A549 (cell line): Measurements from ENCODE around the gene POLA1. TPM values are rescaled to one million over a fixed set of nuclear protein-coding genes. Genes with fewer than 3 reads are reported as not detected.
A peak's percentile ranks its signal among the peaks of the same experiment; 100 is the strongest.

ENCODE experiments used
- ATAC-seq, 2 experiments: fragments of 200-7000 bp in 1 of 2; fragments of >200 bp in 1 of 2; cut with Nextera tagmentation in 1 of 2; cut with Tn5 transposase in 1 of 2; 3 replicates each; pipeline versions ENCODE4 v1.8.0 to v1.9.1; 2018 to 2020; ENCODE audit warnings: mild to moderate bottlenecking in 1 of 2, moderate library complexity in 1 of 2
- CTCF ChIA-PET: fragments of 300-600 bp; sonication (Branson Sonifier 250); formaldehyde crosslinking; extraction: SDS; loops from one replicate; lab custom pipeline; 2021; ENCODE audit warnings: antibody characterized with exemption, inconsistent platforms; lab: Yijun Ruan, JAX
- POLR2A ChIA-PET: fragments of 350-600 bp; formaldehyde crosslinking; extraction: SDS; loops from one replicate; lab custom pipeline; 2021; ENCODE audit warnings: antibody characterized with exemption, inconsistent platforms; lab: Yijun Ruan, JAX
- DNase-seq, 2 experiments: peaks; one replicate each; pipeline versions ENCODE4 v3.0.0 to v3.0.0-alpha.2; 2011 to 2016; ENCODE audit warnings: low read depth in 1 of 2, low spot score in 1 of 2
- FAIRE-seq: peaks from 2 replicates; lab custom pipeline; 2011; peaks lifted over from hg19 to GRCh38; lab: Jason Lieb, UNC
- H3K27ac ChIP-seq, 2 experiments: fragments of >200 bp; sonication (Bioruptor Twin); formaldehyde crosslinking; 3 replicates each; pipeline ENCODE4 v1.5.1; 2016 to 2017
- H3K4me1 ChIP-seq: fragments of >200 bp; sonication (Bioruptor Twin); formaldehyde crosslinking; 3 replicates; pipeline ENCODE4 v1.6.1; 2016
- H3K4me2 ChIP-seq: fragments of >200 bp; sonication (Bioruptor Twin); formaldehyde crosslinking; 3 replicates; pipeline ENCODE4 v1.6.1; 2016
- H3K4me3 ChIP-seq: fragments of >200 bp; sonication (Bioruptor Twin); formaldehyde crosslinking; 3 replicates; pipeline ENCODE4 v1.5.1; 2016
- H3K9me3 ChIP-seq: fragments of >200 bp; sonication (Bioruptor Twin); formaldehyde crosslinking; 3 replicates; pipeline ENCODE4 v1.6.1; 2016
- CHD2 ChIP-seq: fragments of 150-350 bp; IDR thresholded peaks from 2 replicates; pipeline ENCODE4 v1.6.1; 2014; ENCODE audit warnings: low read length; ENCODE audit not compliant: partially characterized antibody
- CHD4 ChIP-seq: fragments of 200-600 bp; sonication (generic); IDR thresholded peaks from 2 replicates; pipeline ENCODE4 v1.6.1; 2016; ENCODE audit warnings: antibody characterized with exemption, mild to moderate bottlenecking, borderline replicate concordance
- E2F6 ChIP-seq: IDR thresholded peaks from 2 replicates; pipeline ENCODE4 v1.6.1; 2012; ENCODE audit warnings: low read depth, borderline replicate concordance
- EP300 ChIP-seq, 2 experiments: fragments of >200 bp; sonication (Bioruptor Twin); formaldehyde crosslinking; IDR thresholded peaks; 2 replicates in 1 of 2; 3 replicates in 1 of 2; pipeline ENCODE4 v1.6.1; 2016 to 2017
- FOSB ChIP-seq: fragments of 250-450 bp; sonication (Bioruptor Pico); IDR thresholded peaks from 2 replicates; pipeline ENCODE4 v1.5.0; 2020; ENCODE audit warnings: mild to moderate bottlenecking, moderate library complexity
- FOSL2 ChIP-seq, 2 experiments: fragments of 450-650 bp in 1 of 2; fragments of >200 bp in 1 of 2; sonication (Bioruptor Twin) in 1 of 2; formaldehyde crosslinking; IDR thresholded peaks; 2 replicates each; pipeline versions ENCODE4 v1.5.0 to v1.6.1; 2016 to 2020; ENCODE audit warnings: mild to moderate bottlenecking in 1 of 2, moderate library complexity in 1 of 2
- GATA3 ChIP-seq: IDR thresholded peaks from 2 replicates; pipeline ENCODE4 v1.6.1; 2012; ENCODE audit warnings: borderline replicate concordance
- HES2 ChIP-seq: fragments of >200 bp; sonication (Bioruptor Twin); formaldehyde crosslinking; IDR thresholded peaks from 2 replicates; pipeline ENCODE4 v1.6.1; 2016
- HOXA7 ChIP-seq: fragments of 250-450 bp; sonication (Bioruptor Pico); IDR thresholded peaks from 2 replicates; pipeline ENCODE4 v1.5.0; 2020; ENCODE audit warnings: mild to moderate bottlenecking, moderate library complexity
- KDM1A ChIP-seq: fragments of 200-600 bp; sonication (generic); IDR thresholded peaks from 2 replicates; pipeline ENCODE4 v1.6.1; 2016; ENCODE audit warnings: low read depth, mild to moderate bottlenecking
- MAX ChIP-seq: IDR thresholded peaks from 2 replicates; pipeline ENCODE4 v1.6.1; 2012
- MYC ChIP-seq: IDR thresholded peaks from 2 replicates; pipeline ENCODE4 v1.6.1; 2012; ENCODE audit warnings: mild to moderate bottlenecking, inconsistent platforms, low read length, improper control_type of control experiment, borderline replicate concordance
- NPAS2 ChIP-seq: fragments of 250-450 bp; sonication (Bioruptor Pico); IDR thresholded peaks from 2 replicates; pipeline ENCODE4 v1.8.0; 2022; ENCODE audit warnings: mild to moderate bottlenecking, moderate library complexity, borderline replicate concordance
- NR3C1 ChIP-seq: fragments of >200 bp; sonication (Bioruptor Twin); formaldehyde crosslinking; IDR thresholded peaks from 3 replicates; pipeline ENCODE4 v1.6.1; 2017
- POLR2A ChIP-seq: IDR thresholded peaks from 2 replicates; pipeline ENCODE4 v1.6.1; 2012; ENCODE audit warnings: mild to moderate bottlenecking, low read length
- RAD21 ChIP-seq, 2 experiments: fragments of >200 bp in 1 of 2; sonication (Bioruptor Twin) in 1 of 2; formaldehyde crosslinking in 1 of 2; IDR thresholded peaks in 1 of 2; conservative IDR thresholded peaks in 1 of 2; 2 replicates in 1 of 2; 3 replicates in 1 of 2; pipeline ENCODE4 v1.6.1; 2012 to 2018; ENCODE audit warnings: inconsistent platforms in 1 of 2
- RARB ChIP-seq: fragments of 250-450 bp; sonication (Bioruptor Pico); IDR thresholded peaks from 2 replicates; pipeline ENCODE4 v1.8.0; 2021; ENCODE audit warnings: mild to moderate bottlenecking, moderate library complexity
- RFX5 ChIP-seq: fragments of 450-650 bp; IDR thresholded peaks from 2 replicates; pipeline ENCODE4 v1.7.1; 2014; ENCODE audit warnings: antibody characterized with exemption, mild to moderate bottlenecking, moderate library complexity
- RNF2 ChIP-seq: fragments of 200-600 bp; sonication (generic); IDR thresholded peaks from 2 replicates; pipeline ENCODE4 v1.6.1; 2016; ENCODE audit warnings: low read depth, mild to moderate bottlenecking, antibody characterized with exemption, moderate library complexity, borderline replicate concordance
- TP53 ChIP-seq: fragments of 250-450 bp; sonication (Bioruptor Pico); IDR thresholded peaks from 2 replicates; pipeline ENCODE4 v1.5.0; 2021; ENCODE audit warnings: mild to moderate bottlenecking, moderate library complexity
- USF2 ChIP-seq: fragments of 450-650 bp; IDR thresholded peaks from 2 replicates; pipeline ENCODE4 v1.6.1; 2014; ENCODE audit warnings: antibody characterized with exemption
- ZFP36 ChIP-seq: fragments of 450-650 bp; IDR thresholded peaks from 2 replicates; pipeline ENCODE4 v1.6.1; 2014; ENCODE audit warnings: borderline replicate concordance; ENCODE audit not compliant: partially characterized antibody
- WGBS: methylation state at CpG from one replicate; pipeline ENCODE4 v1.1.6; 2017; ENCODE audit errors: missing lambda C conversion rate; 5-methylcytosine and 5-hydroxymethylcytosine counted together
- polyA plus RNA-seq, 4 experiments: library from polyadenylated mRNA; depleted of rRNA in 3 of 4; stranded (reverse); fragments of >200 nt; fragmentation: RNase III in 1 of 4; extraction: RNeasy Plus Mini Kit Qiagen cat#74134 plus additional on column Dnase treatment in 1 of 4; gene quantifications; 2 replicates in 3 of 4; 3 replicates in 1 of 4; pipeline ENCODE4 v1.2.3, GENCODE V29; 2011 to 2017

The POLA1 gene
- polyA plus RNA-seq, 2 of the 4 experiments (the other 2 are of a cell fraction): 8.8 to 17.5 TPM

- DNase-seq: no peak
- 53% methylated on average over 2 of the region's 2 CpGs for WGBS
- Histone ChIP-seq H3K4me1 (no peaks in the 10 kb centered on the region), H3K27ac (no peak overlapping the region), H3K4me2 (no peak overlapping the region), H3K4me3 (no peak overlapping the region), H3K9me3 (no peaks in the 10 kb centered on the region)
- no peak for ATAC-seq
- TF ChIP-seq POLR2A (no peak), EP300 (IDR thresholded peaks at IDR 0.05) (no peak), CHD4 (no peak), MAX (no peak), GATA3 (no peak), FOSL2 (IDR thresholded peaks at IDR 0.05) (no peak), FOSL2 (CRISPR knock-in tag; IDR thresholded peaks at IDR 0.05) (no peak), CHD2 (no peak)
- CTCF ChIA-PET: no interaction called here
- no peak for FAIRE-seq
- POLR2A ChIA-PET: no interaction called here
Measured at GRCh38 chrX:24775891-24776290, 82.2 kb downstream of the POLA1 start.

GRCh38 chrX:24777660-24778059 is 83.9 kb downstream of the POLA1 start:
- ChIA-PET CTCF (no interaction called here), POLR2A (no interaction called here)
- Histone ChIP-seq H3K27ac (no peak overlapping the region), H3K4me1 (no peaks in the 10 kb centered on the region), H3K4me3 (no peak overlapping the region), H3K4me2 (no peak overlapping the region), H3K9me3 (no peaks in the 10 kb centered on the region)
- DNase-seq (no peak), ATAC-seq (no peak), FAIRE-seq (peak; percentile 7)
- WGBS: 91% methylated on average over 1 of the region's 1 CpG
- TF ChIP-seq USF2: no peak
- no peak for TF ChIP-seq NPAS2 (CRISPR knock-in tag)
- no peak for TF ChIP-seq RARB (CRISPR knock-in tag)
- no peak for TF ChIP-seq FOSB

GRCh38 chrX:24782011-24782410 is 88.3 kb downstream of the POLA1 start:
- Histone ChIP-seq H3K4me2 (no peak overlapping the region), H3K9me3 (no peaks in the 10 kb centered on the region), H3K4me1 (no peaks in the 10 kb centered on the region), H3K4me3 (no peak overlapping the region), H3K27ac (no peak overlapping the region)
- ATAC-seq (no peak), FAIRE-seq (no peak), DNase-seq (no peak)
- POLR2A ChIA-PET: no interaction called here
- CTCF ChIA-PET: interaction anchor here (1.1 to 1.5 kb wide), 2 partner anchors 29 to 240 kb away, joined by 3 to 4 read pairs; no protein-coding TSS in a partner anchor
- TF ChIP-seq ZFP36: no peak
- 93% methylated on average over 1 of the region's 1 CpG for WGBS

GRCh38 chrX:24789047-24789446 is 95.3 kb downstream of the POLA1 start:
- Histone ChIP-seq H3K4me3 (no peak overlapping the region), H3K9me3 (no peaks in the 10 kb centered on the region), H3K4me2 (no peak overlapping the region), H3K27ac (no peak overlapping the region), H3K4me1 (no peaks in the 10 kb centered on the region)
- no peak for TF ChIP-seq GATA3
- ChIA-PET CTCF (no interaction called here), POLR2A (no interaction called here)
- no peak for DNase-seq
- FAIRE-seq: no peak
- 93% methylated on average over 4 of the region's 4 CpGs for WGBS
- ATAC-seq: no peak

- ATAC-seq (no peak), FAIRE-seq (no peak), DNase-seq (no peak)
- Histone ChIP-seq H3K9me3 (no peaks in the 10 kb centered on the region), H3K4me2 (no peak overlapping the region), H3K27ac (no peak overlapping the region), H3K4me3 (no peak overlapping the region), H3K4me1 (no peaks in the 10 kb centered on the region)
- CTCF ChIA-PET: no interaction called here
- 86% methylated on average over 3 of the region's 3 CpGs for WGBS
- POLR2A ChIA-PET: no interaction called here
- TF ChIP-seq KDM1A (no peak), CHD2 (no peak), RARB (CRISPR knock-in tag) (no peak), MYC (no peak), NR3C1 (no peak), TP53 (no peak), E2F6 (no peak), GATA3 (no peak), HES2 (no peak), HOXA7 (CRISPR knock-in tag) (no peak), RFX5 (no peak), RNF2 (no peak), CHD4 (no peak), RAD21 (conservative IDR thresholded peaks at IDR 0.05 in 1 of 2, IDR thresholded peaks at IDR 0.05 in 1 of 2) (no peak)
Measured at GRCh38 chrX:24790166-24790565, 96.4 kb downstream of the POLA1 start.
